ENCODE measurements around the gene DDX41. TPM values are rescaled to one million over a fixed set of nuclear protein-coding genes. Genes with fewer than 3 reads are reported as not detected.
"Not testable (repeated sequence)": the region's sequence is repeated elsewhere in the genome, so short reads cannot be mapped to it uniquely, and the experiment has no call there.

DDX41 gene
- total RNA-seq, 1 experiment from 2014 or later = 135 TPM

DNA sequence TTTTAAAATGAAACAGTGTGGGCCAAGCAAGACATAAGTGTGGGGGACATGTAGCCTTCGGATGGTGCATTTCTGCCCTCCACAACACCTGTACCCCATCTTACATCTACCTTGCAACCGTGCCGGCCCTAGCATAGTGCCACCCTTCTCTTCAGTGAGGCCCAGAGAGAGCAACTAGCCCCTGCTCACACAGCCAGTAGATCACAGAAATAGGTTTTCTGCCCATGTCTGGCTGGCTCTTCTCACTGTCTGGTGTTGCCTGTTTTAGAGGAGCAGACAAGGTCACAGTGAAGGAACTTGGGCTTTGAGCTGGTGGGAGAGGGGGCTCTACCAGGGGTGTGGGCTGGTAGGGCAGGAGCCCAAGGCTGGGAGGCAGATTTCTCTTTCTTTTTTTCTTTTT is 30.5 kb downstream of the DDX41 start:
- Mint-ChIP-seq H3K4me1 (ENCODE audit: insufficient read depth, unreplicated experiment) (peaks cover 19% of the 10 kb centered on the region), H3K27ac (ENCODE audit: low read depth, unreplicated experiment) (no peak overlapping the region), H3K9me3 (ENCODE audit: unreplicated experiment) (no peaks in the 10 kb centered on the region), H3K4me3 (ENCODE audit: unreplicated experiment) (no peak overlapping the region), H3K27me3 (ENCODE audit: insufficient read depth, unreplicated experiment) (no peaks in the 10 kb centered on the region), H3K36me3 (ENCODE audit: insufficient read depth, unreplicated experiment) (peaks cover 38% of the 10 kb centered on the region)
- intact Hi-C loops (cut with micrococcal nuclease) = no loop called here
- no peak for DNase-seq (ENCODE audit: unreplicated experiment)
- TF ChIP-seq, protein P1, sequence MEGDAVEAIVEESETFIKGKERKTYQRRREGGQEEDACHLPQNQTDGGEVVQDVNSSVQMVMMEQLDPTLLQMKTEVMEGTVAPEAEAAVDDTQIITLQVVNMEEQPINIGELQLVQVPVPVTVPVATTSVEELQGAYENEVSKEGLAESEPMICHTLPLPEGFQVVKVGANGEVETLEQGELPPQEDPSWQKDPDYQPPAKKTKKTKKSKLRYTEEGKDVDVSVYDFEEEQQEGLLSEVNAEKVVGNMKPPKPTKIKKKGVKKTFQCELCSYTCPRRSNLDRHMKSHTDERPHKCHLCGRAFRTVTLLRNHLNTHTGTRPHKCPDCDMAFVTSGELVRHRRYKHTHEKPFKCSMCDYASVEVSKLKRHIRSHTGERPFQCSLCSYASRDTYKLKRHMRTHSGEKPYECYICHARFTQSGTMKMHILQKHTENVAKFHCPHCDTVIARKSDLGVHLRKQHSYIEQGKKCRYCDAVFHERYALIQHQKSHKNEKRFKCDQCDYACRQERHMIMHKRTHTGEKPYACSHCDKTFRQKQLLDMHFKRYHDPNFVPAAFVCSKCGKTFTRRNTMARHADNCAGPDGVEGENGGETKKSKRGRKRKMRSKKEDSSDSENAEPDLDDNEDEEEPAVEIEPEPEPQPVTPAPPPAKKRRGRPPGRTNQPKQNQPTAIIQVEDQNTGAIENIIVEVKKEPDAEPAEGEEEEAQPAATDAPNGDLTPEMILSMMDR (IDR thresholded peaks at IDR 0.05; ENCODE audit: unreplicated experiment) = no peak
- CTCF ChIA-PET = interaction anchor here (1.3 to 2.0 kb wide), 3 partner anchors 9 to 95 kb away, joined by 4 to 9 read pairs (median 5); no protein-coding TSS in a partner anchor
- BruUV-seq (replicated peaks) = no TSS peak
- POLR2A ChIA-PET = interaction anchor here (0.9 to 2.2 kb wide), 2 partner anchors 9 to 11 kb away, joined by 4 to 5 read pairs; partner anchors contain the start of gene PDLIM7

GRCh38 chr5:177485753-177486152 is 31.0 kb downstream of the DDX41 start:
- Mint-ChIP-seq H3K4me1 (ENCODE audit: insufficient read depth, unreplicated experiment) (peaks cover 16% of the 10 kb centered on the region), H3K36me3 (ENCODE audit: insufficient read depth, unreplicated experiment) (peaks cover 33% of the 10 kb centered on the region)
- H3K27ac Mint-ChIP-seq (ENCODE audit: low read depth, unreplicated experiment); H3K9me3 Mint-ChIP-seq (ENCODE audit: unreplicated experiment); H3K27me3 Mint-ChIP-seq (ENCODE audit: insufficient read depth, unreplicated experiment); intact Hi-C loops (cut with micrococcal nuclease); H3K4me3 Mint-ChIP-seq (ENCODE audit: unreplicated experiment); DNase-seq (ENCODE audit: unreplicated experiment); BruUV-seq (replicated peaks): not testable (repeated sequence)
- CTCF ChIA-PET = interaction anchor here (1.3 to 2.0 kb wide), 3 partner anchors 10 to 95 kb away, joined by 4 to 9 read pairs (median 5); no protein-coding TSS in a partner anchor
- POLR2A ChIA-PET = interaction anchor here (0.6 to 2.2 kb wide), 3 partner anchors 8 to 25 kb away, joined by 3 to 5 read pairs (median 4); partner anchors contain the start of gene PDLIM7

DNA sequence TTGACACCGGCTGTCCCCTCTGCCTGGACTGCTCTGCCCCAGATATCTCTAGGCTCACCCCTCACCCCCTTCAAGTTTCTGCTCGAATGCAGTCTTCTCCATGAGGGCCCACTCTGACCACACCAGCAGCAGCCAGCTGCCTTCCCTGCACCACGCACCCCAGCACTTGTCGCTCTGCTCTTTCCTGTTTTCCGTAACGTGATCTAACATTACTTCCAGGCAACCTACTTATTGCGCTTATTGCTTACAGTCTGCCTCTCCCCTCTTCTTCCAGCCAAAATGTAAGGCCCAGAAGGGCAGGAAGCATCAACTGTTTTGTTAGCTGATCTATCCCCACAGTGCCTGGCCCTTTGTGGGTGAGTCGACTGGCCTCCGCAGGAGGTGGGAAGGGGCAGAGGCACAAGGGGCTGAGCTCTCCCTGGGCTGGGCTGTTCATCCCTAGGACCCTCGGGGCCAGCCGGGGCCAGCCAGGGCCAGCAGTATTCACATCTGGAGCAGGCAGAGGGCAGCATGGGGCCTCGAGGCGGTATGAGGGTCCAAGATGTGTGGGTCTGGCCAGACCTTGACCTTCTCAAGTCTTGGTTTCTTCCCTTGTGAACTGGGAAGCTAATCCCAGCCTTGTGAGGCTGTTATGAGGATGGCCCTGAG is 31.7 kb downstream of the DDX41 start:
- no peak overlapping the region for H3K4me3 Mint-ChIP-seq (ENCODE audit: unreplicated experiment)
- ChIA-PET CTCF (interaction anchor here (0.6 to 2.0 kb wide), 5 partner anchors 9 to 94 kb away, joined by 3 to 9 read pairs (median 4); no protein-coding TSS in a partner anchor), POLR2A (interaction anchor here (0.6 to 2.2 kb wide), 2 partner anchors 12 to 24 kb away, joined by 3 to 5 read pairs; partner anchors contain the start of gene PDLIM7)
- peaks cover 28% of the 10 kb centered on the region for H3K36me3 Mint-ChIP-seq (ENCODE audit: insufficient read depth, unreplicated experiment)
- TF ChIP-seq, protein P1 (IDR thresholded peaks at IDR 0.05; ENCODE audit: unreplicated experiment) = no peak
- peaks cover 18% of the 10 kb centered on the region for H3K4me1 Mint-ChIP-seq (ENCODE audit: insufficient read depth, unreplicated experiment)
- no peaks in the 10 kb centered on the region for H3K9me3 Mint-ChIP-seq (ENCODE audit: unreplicated experiment)
- peak overlapping the region; percentile 3 for H3K27ac Mint-ChIP-seq (ENCODE audit: low read depth, unreplicated experiment)
- DNase-seq (ENCODE audit: unreplicated experiment) = no peak
- H3K27me3 Mint-ChIP-seq (ENCODE audit: insufficient read depth, unreplicated experiment) = no peaks in the 10 kb centered on the region
- BruUV-seq (replicated peaks) = no TSS peak
- intact Hi-C loops (cut with micrococcal nuclease) = no loop called here

DNA sequence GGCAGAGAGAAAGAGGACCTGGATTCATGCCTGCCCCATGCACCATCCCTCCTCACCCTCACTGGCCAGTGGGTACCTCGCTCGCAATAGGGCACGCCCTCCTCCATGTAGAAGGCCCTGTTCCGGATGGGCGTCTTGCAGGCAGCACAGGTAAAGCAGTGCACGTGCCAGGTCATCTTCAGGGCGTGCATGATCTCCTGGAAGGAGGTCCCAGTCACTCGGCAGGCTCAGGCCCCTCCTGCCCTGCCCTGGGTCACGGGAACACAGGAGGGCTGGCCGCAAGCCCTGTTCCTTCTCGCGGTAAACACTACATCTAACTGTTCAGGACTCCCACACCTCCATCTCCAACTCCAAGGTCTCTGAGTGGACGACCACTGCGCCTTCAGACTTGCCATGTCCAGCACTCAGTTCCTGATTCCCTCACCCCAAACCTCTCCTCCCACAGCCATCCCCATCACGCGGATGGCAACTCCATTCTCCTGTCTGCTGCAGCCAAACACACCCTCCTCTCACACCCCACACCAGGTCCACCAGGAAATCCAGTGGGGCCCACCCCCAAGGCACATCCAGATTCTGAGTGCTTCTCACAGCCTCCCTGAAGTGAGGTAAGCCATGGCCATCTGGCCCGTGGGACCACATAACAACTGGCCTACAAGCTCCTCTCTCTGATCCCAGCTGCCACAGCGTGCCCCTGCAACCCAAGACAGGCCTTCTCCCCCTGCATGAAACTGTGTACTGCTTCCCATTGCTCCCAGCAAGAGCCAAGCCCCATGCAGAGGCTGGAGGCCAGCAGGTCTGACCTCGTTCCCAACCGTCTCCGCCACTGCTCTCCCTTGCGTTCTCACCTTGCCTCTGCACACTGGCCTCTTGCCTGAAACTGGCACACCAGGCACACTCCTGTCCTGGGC is 32.5 kb downstream of the DDX41 start:
- TF ChIP-seq, protein P1 (IDR thresholded peaks at IDR 0.05; ENCODE audit: unreplicated experiment) = no peak
- Mint-ChIP-seq H3K27me3 (ENCODE audit: insufficient read depth, unreplicated experiment) (no peaks in the 10 kb centered on the region), H3K4me1 (ENCODE audit: insufficient read depth, unreplicated experiment) (peaks cover 26% of the 10 kb centered on the region), H3K9me3 (ENCODE audit: unreplicated experiment) (no peaks in the 10 kb centered on the region), H3K4me3 (ENCODE audit: unreplicated experiment) (no peak overlapping the region), H3K27ac (ENCODE audit: low read depth, unreplicated experiment) (peak overlapping the region; percentile 3), H3K36me3 (ENCODE audit: insufficient read depth, unreplicated experiment) (peaks cover 24% of the 10 kb centered on the region)
- ChIA-PET POLR2A (interaction anchor here (2.2 kb wide), 1 partner anchor 13 kb away, joined by 5 read pairs; the partner anchor contains the start of gene PDLIM7), CTCF (interaction anchor here (1.0 to 2.0 kb wide), 2 partner anchors 9 to 11 kb away, joined by 3 to 9 read pairs; no protein-coding TSS in a partner anchor)
- no peak for DNase-seq (ENCODE audit: unreplicated experiment)
- intact Hi-C loops (cut with micrococcal nuclease) = no loop called here
- BruUV-seq (replicated peaks) = no TSS peak
